GM19324 (cell line): ENCODE measurements around the gene COL4A4.

ENCODE experiments used
- ATAC-seq: cut with Tn5 transposase; IDR thresholded peaks from one replicate; pipeline ENCODE4 v1.9.1; 2021; ENCODE audit warnings: mild to moderate bottlenecking, moderate library complexity; ENCODE audit not compliant: unreplicated experiment, low FRiP score

COL4A4 gene

GRCh38 chr2:227163485-227163997, 464 bp downstream of the COL4A4 start:
- peak; percentile 81 for ATAC-seq

GRCh38 chr2:227161947-227162346, 2.1 kb downstream of the COL4A4 start:
- ATAC-seq: no peak

- ATAC-seq: no peak
Observed at GRCh38 chr2:227160164-227160563, 3.8 kb downstream of the COL4A4 start.

- ATAC-seq: no peak
Observed at GRCh38 chr2:227154986-227155774, 8.8 kb downstream of the COL4A4 start.

- no peak for ATAC-seq
Observed at GRCh38 chr2:227153758-227154486, 10.1 kb downstream of the COL4A4 start.

- ATAC-seq: no peak
Observed at GRCh38 chr2:227153307-227153706, 10.7 kb downstream of the COL4A4 start.

- ATAC-seq: no peak
Observed at GRCh38 chr2:227152093-227152766, 11.8 kb downstream of the COL4A4 start.

GRCh38 chr2:227150222-227150936, 13.6 kb downstream of the COL4A4 start:
- no peak for ATAC-seq

- no peak for ATAC-seq
Observed at GRCh38 chr2:227148106-227148505, 15.9 kb downstream of the COL4A4 start.

- no peak for ATAC-seq
Observed at GRCh38 chr2:227147023-227147422, 17.0 kb downstream of the COL4A4 start.

- ATAC-seq: no peak
Observed at GRCh38 chr2:227146456-227146855, 17.5 kb downstream of the COL4A4 start.

- ATAC-seq: no peak
Observed at GRCh38 chr2:227143895-227144294, 20.1 kb downstream of the COL4A4 start.

GRCh38 chr2:227141301-227141700, 22.7 kb downstream of the COL4A4 start:
- ATAC-seq: no peak

- no peak for ATAC-seq
Observed at GRCh38 chr2:227134591-227134990, 29.4 kb downstream of the COL4A4 start.

GRCh38 chr2:227132986-227133385, 31.0 kb downstream of the COL4A4 start:
- no peak for ATAC-seq

- no peak for ATAC-seq
Observed at GRCh38 chr2:227130636-227131035, 33.4 kb downstream of the COL4A4 start.

GRCh38 chr2:227127201-227127600, 36.8 kb downstream of the COL4A4 start:
- ATAC-seq: no peak

GRCh38 chr2:227125506-227125905, 38.5 kb downstream of the COL4A4 start:
- no peak for ATAC-seq

- no peak for ATAC-seq
Observed at GRCh38 chr2:227124811-227125210, 39.2 kb downstream of the COL4A4 start.

- no peak for ATAC-seq
Observed at GRCh38 chr2:227123697-227124096, 40.3 kb downstream of the COL4A4 start.
